Pulmonary artery endothelial cell (primary cell): ENCODE results near the gene ENTHD1. TPM values are rescaled to one million over a fixed set of nuclear protein-coding genes. Genes with fewer than 3 reads are reported as not detected.

Source experiments
- total RNA-seq: library from RNA; depleted of rRNA; stranded (reverse); fragments of >200 nt; gene quantifications from 2 replicates; pipeline ENCODE4 v1.2.3, GENCODE V29; 2014

ENTHD1 gene
- total RNA-seq, 1 donor from 2014 or later = not detected

Other genes starting within 250 kb of the ENTHD1 start
- gene GRAP2, start 7.3 kb upstream of the ENTHD1 start, total RNA-seq = not detected in 2 replicates
- gene TMA7B, start 66.6 kb upstream of the ENTHD1 start, total RNA-seq = not detected in 2 replicates
- 0.04 TPM in 1 of 2 replicates, not detected in the other for gene FAM83F, start 101.2 kb upstream of the ENTHD1 start, total RNA-seq